H1 (cell line): ENCODE measurements around the gene SPDYE5.
"Not testable (repeated sequence)": the region's sequence is repeated elsewhere in the genome, so short reads cannot be mapped to it uniquely, and the experiment has no call there.

Experiments
- CEBPB ChIP-seq: IDR thresholded peaks from 2 replicates; pipeline ENCODE4 v1.6.1; 2012; ENCODE audit warnings: low read depth, low read length
- CREB1 ChIP-seq: IDR thresholded peaks from 2 replicates; pipeline ENCODE4 v1.6.1; 2012; ENCODE audit warnings: inconsistent platforms
- CTCF ChIP-seq, 3 experiments: IDR thresholded peaks; 1 replicate in 2 of 3; 2 replicates in 1 of 3; pipeline versions ENCODE4 v1.5.1 to v1.6.1; 2011; ENCODE audit warnings: low read length in 3 of 3, mild to moderate bottlenecking in 3 of 3, inconsistent platforms in 2 of 3, low read depth in 1 of 3, moderate library complexity in 1 of 3; ENCODE audit not compliant: insufficient read depth in 1 of 3; ENCODE audit errors: control extremely low read depth in 1 of 3
- EZH2 ChIP-seq: fragments of 200-600 bp; sonication (generic); IDR thresholded peaks from 2 replicates; pipeline ENCODE4 v1.7.1; 2012; ENCODE audit warnings: low read depth, mild to moderate bottlenecking, moderate library complexity, low read length, inconsistent platforms; ENCODE audit not compliant: severe bottlenecking
- GTF2F1 ChIP-seq: IDR thresholded peaks from 2 replicates; pipeline ENCODE4 v1.6.1; 2012; ENCODE audit warnings: low read depth, low read length, improper control_type of control experiment, borderline replicate concordance
- HDAC2 ChIP-seq, 2 experiments: fragments of 300-600 bp in 1 of 2; sonication (generic) in 1 of 2; IDR thresholded peaks; 2 replicates each; pipeline ENCODE4 v1.6.1; 2011 to 2012; ENCODE audit warnings: low read depth in 2 of 2, low read length in 2 of 2, mild to moderate bottlenecking in 2 of 2, moderate library complexity in 2 of 2, borderline replicate concordance in 1 of 2, inconsistent platforms in 1 of 2
- POLR2A ChIP-seq, 2 experiments: IDR thresholded peaks; 1 replicate in 1 of 2; 2 replicates in 1 of 2; pipeline ENCODE4 v1.6.1; 2011; ENCODE audit warnings: low read depth in 2 of 2, low read length in 2 of 2, mild to moderate bottlenecking in 2 of 2; ENCODE audit errors: control extremely low read depth in 1 of 2
- RNF2 ChIP-seq: fragments of 200-900, 300-1000 bp; sonication (generic); IDR thresholded peaks from 2 replicates; pipeline ENCODE4 v1.7.1; 2016; ENCODE audit warnings: borderline replicate concordance, low read depth, mild to moderate bottlenecking, antibody characterized with exemption, low read length; ENCODE audit not compliant: poor library complexity, severe bottlenecking; ENCODE audit errors: missing control alignments
- SP1 ChIP-seq: IDR thresholded peaks from 2 replicates; pipeline ENCODE4 v1.6.1; 2011; ENCODE audit warnings: low read depth, low read length

DNA sequence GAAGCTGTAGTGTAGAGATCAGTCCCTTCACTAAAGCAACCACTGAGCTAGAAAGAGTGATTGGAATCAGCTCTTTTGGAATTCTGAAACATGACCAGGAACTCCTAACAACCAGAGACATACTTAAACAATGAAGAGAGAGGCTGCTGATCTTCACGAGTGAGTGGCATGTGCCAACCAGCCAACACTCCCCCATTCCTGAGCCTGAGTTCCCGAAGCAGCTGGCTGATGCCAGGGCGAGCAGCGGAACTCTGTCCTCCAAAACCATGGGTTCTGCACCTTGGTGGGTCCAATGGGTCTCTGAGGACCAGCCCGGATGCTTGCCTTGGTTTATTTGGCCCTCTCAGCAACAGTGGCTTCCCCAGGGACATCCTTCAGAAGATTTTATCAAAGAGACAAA lies 31.6 kb upstream of the SPDYE5 start:
- TF ChIP-seq POLR2A (IDR thresholded peaks at IDR 0.05; ENCODE audit: control extremely low read depth in 1 of 2, low read depth in 2 of 2, low read length in 2 of 2); GTF2F1; EZH2; SP1; CREB1; CTCF (IDR thresholded peaks at IDR 0.05; ENCODE audit: control extremely low read depth in 1 of 3, insufficient read depth in 1 of 3, low read depth in 1 of 3, low read length in 3 of 3); CEBPB; RNF2; HDAC2 (IDR thresholded peaks at IDR 0.05; ENCODE audit: borderline replicate concordance in 1 of 2, low read depth in 2 of 2, low read length in 2 of 2): not testable (repeated sequence)
